ENCODE measurements around the gene MMP20.

DNA sequence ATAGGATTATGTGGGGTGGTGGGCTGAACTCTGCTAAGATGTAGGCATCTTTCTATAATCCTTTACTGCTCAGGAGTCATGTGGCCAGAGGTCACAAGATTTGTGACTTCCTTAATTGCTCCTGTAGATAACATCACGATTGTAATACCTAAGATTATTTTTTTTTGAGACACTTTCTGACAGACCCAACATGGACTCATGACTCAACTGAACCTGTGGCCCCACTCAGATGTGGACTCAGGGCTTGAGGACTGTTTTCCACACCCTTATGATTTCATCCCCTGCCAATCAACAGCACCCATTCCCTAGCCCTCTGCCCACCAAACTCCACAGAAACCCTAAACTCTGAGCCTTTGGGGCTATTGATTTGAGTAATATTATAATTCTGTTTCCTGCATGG is 59.0 kb downstream of the MMP20 start:
- TF ChIP-seq CTCF (IDR thresholded peaks at IDR 0.05) (no peak), POLR2A (IDR thresholded peaks at IDR 0.05) (no peak)
